Activated CD4-positive, alpha-beta T cell treated with anti-CD3 and anti-CD28 coated beads, Interleukin-2, amount 10 ng/mL, durations not matched to agents 7 days and 5 days (primary cell): ENCODE measurements around the gene INO80B. TPM values are rescaled to one million over a fixed set of nuclear protein-coding genes. Genes with fewer than 3 reads are reported as not detected.

Source experiments
- CTCF ChIA-PET: fragments of 350-600 bp; sonication (Branson Sonifier 250); formaldehyde crosslinking; loops from one replicate; lab custom pipeline; 2021; ENCODE audit warnings: antibody characterized with exemption; lab: Charles Lee
- POLR2A ChIA-PET: fragments of 350-600 bp; sonication (Branson Sonifier 250); formaldehyde crosslinking; loops from one replicate; lab custom pipeline; 2021; ENCODE audit warnings: antibody characterized with exemption; lab: Charles Lee
- DNase-seq: peaks from one replicate; pipeline ENCODE4 v3.0.0-alpha.2; 2020
- H3K27ac Mint-ChIP-seq: one replicate; pipeline ENCODE4 v1.8.0; 2021; ENCODE audit warnings: mild to moderate bottlenecking, moderate library complexity, mixed read lengths
- H3K27me3 Mint-ChIP-seq: one replicate; pipeline ENCODE4 v1.8.0; 2021; ENCODE audit warnings: mixed read lengths
- H3K36me3 Mint-ChIP-seq: one replicate; pipeline ENCODE4 v1.8.0; 2021; ENCODE audit warnings: low read depth, mixed read lengths
- H3K4me1 Mint-ChIP-seq: one replicate; pipeline ENCODE4 v1.8.0; 2021; ENCODE audit warnings: mixed read lengths
- H3K4me3 Mint-ChIP-seq: one replicate; pipeline ENCODE4 v1.8.0; 2021; ENCODE audit warnings: mild to moderate bottlenecking, moderate library complexity, mixed read lengths
- H3K9me3 Mint-ChIP-seq: one replicate; pipeline ENCODE4 v1.8.0; 2021; ENCODE audit warnings: mixed read lengths
- total RNA-seq, 2 experiments: library from RNA; stranded (reverse); gene quantifications; one replicate each; pipeline ENCODE4 v1.2.3, GENCODE V29; 2021

INO80B gene
- total RNA-seq, 2 experiments from 2014 or later: 28.9 to 32.1 TPM

- POLR2A ChIA-PET: no interaction called here
- no peak overlapping the region for H3K4me3 Mint-ChIP-seq
- CTCF ChIA-PET: interaction anchor here (1.5 to 2.3 kb wide), 3 partner anchors 11 to 102 kb away, joined by 3 to 6 read pairs (median 5); no protein-coding TSS in a partner anchor
- no peak for DNase-seq
- H3K36me3 Mint-ChIP-seq: peaks cover 12% of the 10 kb centered on the region
- no peak overlapping the region for H3K27ac Mint-ChIP-seq
- no peaks in the 10 kb centered on the region for H3K27me3 Mint-ChIP-seq
- no peaks in the 10 kb centered on the region for H3K4me1 Mint-ChIP-seq
- H3K9me3 Mint-ChIP-seq: no peaks in the 10 kb centered on the region
Measured at GRCh38 chr2:74429487-74430451, 25.1 kb upstream of the INO80B start.

- H3K27me3 Mint-ChIP-seq: no peaks in the 10 kb centered on the region
- no peak overlapping the region for H3K27ac Mint-ChIP-seq
- CTCF ChIA-PET: interaction anchor here (1.5 to 2.3 kb wide), 3 partner anchors 10 to 102 kb away, joined by 3 to 6 read pairs (median 5); no protein-coding TSS in a partner anchor
- H3K4me3 Mint-ChIP-seq: no peak overlapping the region
- no peaks in the 10 kb centered on the region for H3K9me3 Mint-ChIP-seq
- no peaks in the 10 kb centered on the region for H3K4me1 Mint-ChIP-seq
- H3K36me3 Mint-ChIP-seq: peaks cover 5% of the 10 kb centered on the region
- POLR2A ChIA-PET: no interaction called here
- DNase-seq: no peak
Measured at GRCh38 chr2:74430502-74430901, 24.4 kb upstream of the INO80B start.

- H3K27me3 Mint-ChIP-seq: peaks cover 24% of the 10 kb centered on the region
- no peaks in the 10 kb centered on the region for H3K9me3 Mint-ChIP-seq
- H3K4me3 Mint-ChIP-seq: no peak overlapping the region
- ChIA-PET CTCF (no interaction called here), POLR2A (no interaction called here)
- peaks cover 5% of the 10 kb centered on the region for H3K4me1 Mint-ChIP-seq
- no peak overlapping the region for H3K27ac Mint-ChIP-seq
- DNase-seq: no peak
- H3K36me3 Mint-ChIP-seq: no peaks in the 10 kb centered on the region
Measured at GRCh38 chr2:74436111-74436805, 18.6 kb upstream of the INO80B start.

- Mint-ChIP-seq H3K4me1 (peaks cover 5% of the 10 kb centered on the region), H3K27ac (no peak overlapping the region), H3K27me3 (peaks cover 24% of the 10 kb centered on the region), H3K4me3 (no peak overlapping the region), H3K36me3 (no peaks in the 10 kb centered on the region), H3K9me3 (no peaks in the 10 kb centered on the region)
- DNase-seq: no peak
- ChIA-PET CTCF (no interaction called here), POLR2A (no interaction called here)
Measured at GRCh38 chr2:74436848-74437695, 17.8 kb upstream of the INO80B start.

- Mint-ChIP-seq H3K27me3 (peaks cover 33% of the 10 kb centered on the region), H3K4me3 (no peak overlapping the region), H3K27ac (no peak overlapping the region), H3K36me3 (no peaks in the 10 kb centered on the region), H3K4me1 (peaks cover 9% of the 10 kb centered on the region), H3K9me3 (no peaks in the 10 kb centered on the region)
- ChIA-PET POLR2A (no interaction called here), CTCF (interaction anchor here (0.5 to 2.9 kb wide), 2 partner anchors 12 to 16 kb away, joined by 3 to 10 read pairs; partner anchors contain the start of gene INO80B)
- no peak for DNase-seq
Measured at GRCh38 chr2:74438248-74438647, 16.6 kb upstream of the INO80B start.

GRCh38 chr2:74439373-74439772, 15.5 kb upstream of the INO80B start:
- H3K27me3 Mint-ChIP-seq: peaks cover 38% of the 10 kb centered on the region
- CTCF ChIA-PET: interaction anchor here (0.8 to 2.9 kb wide), 7 partner anchors 9 to 42 kb away, joined by 3 to 10 read pairs (median 5); partner anchors contain the start of genes C2orf81, INO80B and WDR54
- DNase-seq: no peak
- no peak overlapping the region for H3K27ac Mint-ChIP-seq
- no peaks in the 10 kb centered on the region for H3K36me3 Mint-ChIP-seq
- peaks cover 9% of the 10 kb centered on the region for H3K4me1 Mint-ChIP-seq
- H3K9me3 Mint-ChIP-seq: no peaks in the 10 kb centered on the region
- no peak overlapping the region for H3K4me3 Mint-ChIP-seq
- POLR2A ChIA-PET: no interaction called here

GRCh38 chr2:74439803-74440377, 15.0 kb upstream of the INO80B start:
- Mint-ChIP-seq H3K4me3 (no peak overlapping the region), H3K27ac (no peak overlapping the region), H3K27me3 (peaks cover 43% of the 10 kb centered on the region), H3K4me1 (peaks cover 9% of the 10 kb centered on the region), H3K9me3 (no peaks in the 10 kb centered on the region), H3K36me3 (no peaks in the 10 kb centered on the region)
- no peak for DNase-seq
- ChIA-PET CTCF (interaction anchor here (0.6 to 2.9 kb wide), 9 partner anchors 9 to 92 kb away, joined by 3 to 10 read pairs (median 4); partner anchors contain the start of genes C2orf81, INO80B and WDR54), POLR2A (no interaction called here)

GRCh38 chr2:74440378-74441169, 14.3 kb upstream of the INO80B start:
- Mint-ChIP-seq H3K9me3 (no peaks in the 10 kb centered on the region), H3K4me3 (peak overlapping the region; percentile 36), H3K27me3 (peaks cover 46% of the 10 kb centered on the region), H3K4me1 (peaks cover 9% of the 10 kb centered on the region), H3K36me3 (no peaks in the 10 kb centered on the region), H3K27ac (no peak overlapping the region)
- no peak for DNase-seq
- POLR2A ChIA-PET: interaction anchor here (0.5 kb wide), 1 partner anchor 43 kb away, joined by 4 read pairs; no protein-coding TSS in a partner anchor
- CTCF ChIA-PET: interaction anchor here (0.6 to 2.9 kb wide), 10 partner anchors 8 to 147 kb away, joined by 3 to 10 read pairs (median 3); partner anchors contain the start of genes C2orf81, INO80B and WDR54

- no peak overlapping the region for H3K4me3 Mint-ChIP-seq
- H3K36me3 Mint-ChIP-seq: no peaks in the 10 kb centered on the region
- POLR2A ChIA-PET: interaction anchor here (0.5 kb wide), 1 partner anchor 43 kb away, joined by 4 read pairs; no protein-coding TSS in a partner anchor
- no peaks in the 10 kb centered on the region for H3K9me3 Mint-ChIP-seq
- H3K27ac Mint-ChIP-seq: no peak overlapping the region
- CTCF ChIA-PET: interaction anchor here (1.0 to 2.9 kb wide), 5 partner anchors 9 to 146 kb away, joined by 3 to 10 read pairs (median 3); partner anchors contain the start of gene INO80B
- peaks cover 46% of the 10 kb centered on the region for H3K27me3 Mint-ChIP-seq
- H3K4me1 Mint-ChIP-seq: peaks cover 9% of the 10 kb centered on the region
- no peak for DNase-seq
Measured at GRCh38 chr2:74441170-74441689, 13.7 kb upstream of the INO80B start.

GRCh38 chr2:74441690-74442482, 13.0 kb upstream of the INO80B start, which contains the start of gene RTKN:
Gene RTKN (minus strand): TSS chr2:74441937. CDS start chr2:74441816, 121 bp downstream.
- peaks cover 9% of the 10 kb centered on the region for H3K4me1 Mint-ChIP-seq
- no peaks in the 10 kb centered on the region for H3K36me3 Mint-ChIP-seq
- ChIA-PET POLR2A (no interaction called here), CTCF (interaction anchor here (0.9 to 1.8 kb wide), 4 partner anchors 9 to 145 kb away, joined by 3 to 6 read pairs (median 4); no protein-coding TSS in a partner anchor)
- H3K9me3 Mint-ChIP-seq: no peaks in the 10 kb centered on the region
- H3K27me3 Mint-ChIP-seq: peaks cover 46% of the 10 kb centered on the region
- peak within 1 kb of the TSS; percentile 55 for H3K4me3 Mint-ChIP-seq
- no peak within 1 kb of the TSS for H3K27ac Mint-ChIP-seq
- DNase-seq: no peak
